Vagina (tissue), 2 donors: Measurements from ENCODE around the gene ANGPTL8. TPM values are rescaled to one million over a fixed set of nuclear protein-coding genes. Genes with fewer than 3 reads are reported as not detected.

Source experiments
- DNase-seq, 2 donors: peaks; one replicate each; pipeline ENCODE4 v3.0.0-alpha.2; 2017; ENCODE audit errors: extremely low spot score in 2 of 2
- H3K27ac ChIP-seq: fragments of 200-600 bp; sonication (generic); one replicate; pipeline ENCODE4 v1.5.1; 2019
- H3K27me3 ChIP-seq: fragments of 200-600 bp; sonication (generic); one replicate; pipeline ENCODE4 v1.5.1; 2019
- H3K36me3 ChIP-seq, 2 donors: fragments of 200-600 bp; sonication (generic); one replicate each; pipeline ENCODE4 v1.5.1; 2017 to 2019
- H3K4me1 ChIP-seq: fragments of 200-600 bp; sonication (generic); one replicate; pipeline ENCODE4 v1.5.1; 2019
- H3K4me3 ChIP-seq, 2 donors: fragments of 200-600 bp; sonication (generic); 1 replicate in 1 of 2; 2 replicates in 1 of 2; pipeline ENCODE4 v1.5.1; 2016 to 2019
- H3K9me3 ChIP-seq: fragments of 200-600 bp; sonication (generic); one replicate; pipeline ENCODE4 v1.5.1; 2019
- POLR2A ChIP-seq, 2 donors: fragments of 450-650 bp; IDR thresholded peaks; one replicate each; pipeline ENCODE4 v1.6.1; 2017; ENCODE audit warnings: antibody characterized with exemption in 2 of 2, mild to moderate bottlenecking in 2 of 2, moderate library complexity in 2 of 2
- POLR2AphosphoS5 ChIP-seq, 2 donors: sonication (generic); formaldehyde crosslinking; IDR thresholded peaks; one replicate each; pipeline ENCODE4 v1.9.0; 2017; ENCODE audit warnings: antibody characterized with exemption in 2 of 2, mild to moderate bottlenecking in 2 of 2, low read depth in 1 of 2; ENCODE audit not compliant: insufficient read depth in 1 of 2
- intact Hi-C: fragments of 100-400 bp; cut with DNase I; formaldehyde crosslinking; loops from one replicate; pipeline ENCODE4 v1.15.1; 2023
- total RNA-seq: library from RNA; depleted of rRNA; stranded (reverse); fragments of >200 nt; gene quantifications from one replicate; pipeline ENCODE4 v1.2.3, GENCODE V29; 2016
- TF ChIP-seq, protein P1 (sequence below), 3 experiments: fragments of 450-650 bp in 2 of 3; fragments of 200-600 bp in 1 of 3; sonication (generic) in 1 of 3; IDR thresholded peaks; one replicate each; pipeline ENCODE4 v1.5.1; 2017 to 2019; ENCODE audit warnings: antibody characterized with exemption in 3 of 3, mild to moderate bottlenecking in 2 of 3, moderate library complexity in 2 of 3

ANGPTL8 gene, protein sequence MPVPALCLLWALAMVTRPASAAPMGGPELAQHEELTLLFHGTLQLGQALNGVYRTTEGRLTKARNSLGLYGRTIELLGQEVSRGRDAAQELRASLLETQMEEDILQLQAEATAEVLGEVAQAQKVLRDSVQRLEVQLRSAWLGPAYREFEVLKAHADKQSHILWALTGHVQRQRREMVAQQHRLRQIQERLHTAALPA
- not detected for total RNA-seq

DNA sequence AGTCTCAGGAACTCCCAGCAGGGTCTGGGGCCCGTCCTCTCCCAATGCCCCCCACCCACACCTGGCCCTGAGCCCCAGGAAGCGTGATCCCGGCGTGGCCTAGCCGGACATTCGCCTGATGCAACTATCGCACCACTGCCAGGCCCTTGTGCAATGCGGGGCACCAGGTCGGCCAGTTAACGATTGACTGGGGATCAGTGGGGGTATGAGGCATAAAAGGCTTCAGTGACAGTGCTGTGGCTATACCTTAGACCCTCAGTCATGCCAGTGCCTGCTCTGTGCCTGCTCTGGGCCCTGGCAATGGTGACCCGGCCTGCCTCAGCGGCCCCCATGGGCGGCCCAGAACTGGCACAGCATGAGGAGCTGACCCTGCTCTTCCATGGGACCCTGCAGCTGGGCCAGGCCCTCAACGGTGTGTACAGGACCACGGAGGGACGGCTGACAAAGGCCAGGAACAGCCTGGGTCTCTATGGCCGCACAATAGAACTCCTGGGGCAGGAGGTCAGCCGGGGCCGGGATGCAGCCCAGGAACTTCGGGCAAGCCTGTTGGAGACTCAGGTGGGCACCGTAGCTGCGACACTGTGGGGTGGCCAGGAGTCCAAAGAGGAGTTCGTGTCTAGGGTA is at the start of gene ANGPTL8:
Gene ANGPTL8, plus strand, starts transcription at position 243 of the 624 bp plus-strand sequence. Its CDS starts 19 bp downstream, at position 262.
- no peaks in the 10 kb centered on the region for H3K27me3 ChIP-seq
- intact Hi-C loops, result no loop called here
- no peak for TF ChIP-seq POLR2A (IDR thresholded peaks at IDR 0.05)
- TF ChIP-seq POLR2AphosphoS5 (IDR thresholded peaks at IDR 0.05; ENCODE audit: insufficient read depth in 1 of 2, low read depth in 1 of 2), result no peak
- TF ChIP-seq, protein P1, sequence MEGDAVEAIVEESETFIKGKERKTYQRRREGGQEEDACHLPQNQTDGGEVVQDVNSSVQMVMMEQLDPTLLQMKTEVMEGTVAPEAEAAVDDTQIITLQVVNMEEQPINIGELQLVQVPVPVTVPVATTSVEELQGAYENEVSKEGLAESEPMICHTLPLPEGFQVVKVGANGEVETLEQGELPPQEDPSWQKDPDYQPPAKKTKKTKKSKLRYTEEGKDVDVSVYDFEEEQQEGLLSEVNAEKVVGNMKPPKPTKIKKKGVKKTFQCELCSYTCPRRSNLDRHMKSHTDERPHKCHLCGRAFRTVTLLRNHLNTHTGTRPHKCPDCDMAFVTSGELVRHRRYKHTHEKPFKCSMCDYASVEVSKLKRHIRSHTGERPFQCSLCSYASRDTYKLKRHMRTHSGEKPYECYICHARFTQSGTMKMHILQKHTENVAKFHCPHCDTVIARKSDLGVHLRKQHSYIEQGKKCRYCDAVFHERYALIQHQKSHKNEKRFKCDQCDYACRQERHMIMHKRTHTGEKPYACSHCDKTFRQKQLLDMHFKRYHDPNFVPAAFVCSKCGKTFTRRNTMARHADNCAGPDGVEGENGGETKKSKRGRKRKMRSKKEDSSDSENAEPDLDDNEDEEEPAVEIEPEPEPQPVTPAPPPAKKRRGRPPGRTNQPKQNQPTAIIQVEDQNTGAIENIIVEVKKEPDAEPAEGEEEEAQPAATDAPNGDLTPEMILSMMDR (IDR thresholded peaks at IDR 0.05), result no peak
- DNase-seq, result no peak
- no peak within 1 kb of the TSS for H3K4me3 ChIP-seq
- peaks cover 0 to 23% of the 10 kb centered on the region in 2 donors for H3K36me3 ChIP-seq
- no peak within 1 kb of the TSS for H3K27ac ChIP-seq
- H3K4me1 ChIP-seq, result peaks cover 5% of the 10 kb centered on the region
- H3K9me3 ChIP-seq, result peaks cover 3% of the 10 kb centered on the region

DNA sequence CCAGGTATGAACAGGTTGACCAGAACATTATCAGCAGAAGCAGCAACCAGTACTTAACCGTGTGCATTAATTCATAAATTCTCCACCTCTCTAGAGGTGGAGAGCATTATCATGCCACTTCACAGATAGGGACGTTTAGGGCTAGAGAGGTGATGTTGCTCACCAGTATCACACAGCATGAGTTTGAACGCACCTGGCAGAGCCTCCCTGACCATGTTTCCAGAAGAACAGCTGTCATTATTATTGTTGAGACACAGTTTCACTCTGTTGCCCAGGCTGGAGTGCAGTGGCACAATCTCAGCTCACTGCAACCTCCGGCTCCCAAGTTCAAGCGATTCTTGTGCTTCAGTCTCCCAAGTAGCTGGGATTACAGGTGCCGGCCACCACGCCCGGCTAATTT is 48.9 kb upstream of the ANGPTL8 start:
- no peak for DNase-seq
- Histone ChIP-seq H3K9me3 (no peaks in the 10 kb centered on the region), H3K4me1 (peaks cover 79% of the 10 kb centered on the region), H3K36me3 (peaks cover 0 to 37% of the 10 kb centered on the region in 2 donors), H3K4me3 (peak overlapping the region in 1 of 2 donors; percentile 3), H3K27me3 (no peaks in the 10 kb centered on the region), H3K27ac (peak overlapping the region; percentile 91)
- intact Hi-C loops, result loop anchor here (5.0 kb wide), 1 partner anchor 33 kb away; the partner anchor contains the start of gene SPC24
- TF ChIP-seq POLR2AphosphoS5 (IDR thresholded peaks at IDR 0.05; ENCODE audit: insufficient read depth in 1 of 2, low read depth in 1 of 2) (no peak), POLR2A (IDR thresholded peaks at IDR 0.05) (no peak)
- TF ChIP-seq, protein P1 (IDR thresholded peaks at IDR 0.05), result no peak

DNA sequence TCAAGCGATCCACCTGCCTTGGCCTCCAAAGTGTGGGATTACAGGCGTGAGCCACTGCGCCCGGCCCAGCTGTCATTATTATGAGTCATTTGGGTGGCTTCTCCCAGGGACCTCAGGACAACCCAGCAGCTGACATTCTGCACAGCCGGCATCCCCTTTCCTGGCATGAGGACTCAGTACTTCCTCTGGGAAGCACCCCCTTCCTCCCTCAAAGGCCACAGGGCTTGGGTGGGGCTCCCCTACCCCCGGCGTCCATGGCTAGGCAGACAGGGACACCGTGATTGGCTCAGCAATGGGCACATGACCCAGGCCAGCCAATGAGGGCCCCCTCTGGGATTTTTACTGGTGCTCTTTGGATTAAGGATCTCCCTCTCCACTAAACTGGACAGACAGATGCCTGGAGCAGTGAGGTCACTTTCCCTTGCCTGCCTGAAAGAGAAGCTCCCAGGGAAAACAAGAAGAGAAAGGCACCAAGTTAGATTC is 48.1 kb upstream of the ANGPTL8 start:
- DNase-seq, result no peak

DNA sequence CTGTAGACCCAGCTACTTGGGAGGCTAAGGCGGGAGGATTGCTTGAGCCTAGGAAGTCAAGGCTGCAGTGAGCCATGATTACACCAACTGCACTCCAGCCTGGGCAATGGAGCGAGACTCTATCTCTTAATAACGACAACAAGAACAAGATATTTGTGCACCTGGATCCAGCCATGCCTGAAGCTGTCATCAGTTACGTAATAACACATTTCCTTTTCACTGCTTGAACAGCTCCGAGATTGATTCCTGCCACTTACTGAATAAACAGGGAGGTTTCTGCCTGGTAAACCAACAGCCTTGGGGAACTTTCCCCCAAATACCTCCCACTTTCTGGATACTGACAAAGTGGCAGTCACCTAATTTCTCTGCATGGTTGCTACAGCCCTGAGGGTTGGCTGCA is 47.5 kb upstream of the ANGPTL8 start:
- TF ChIP-seq, protein P1 (IDR thresholded peaks at IDR 0.05), result no peak
- TF ChIP-seq POLR2AphosphoS5 (IDR thresholded peaks at IDR 0.05; ENCODE audit: insufficient read depth in 1 of 2, low read depth in 1 of 2) (no peak), POLR2A (IDR thresholded peaks at IDR 0.05) (no peak)
- Histone ChIP-seq H3K9me3 (no peaks in the 10 kb centered on the region), H3K4me1 (peaks cover 77% of the 10 kb centered on the region), H3K4me3 (peak overlapping the region in 1 of 2 donors; percentile 18), H3K36me3 (peaks cover 0 to 32% of the 10 kb centered on the region in 2 donors), H3K27me3 (no peaks in the 10 kb centered on the region), H3K27ac (peak overlapping the region; percentile 91)
- DNase-seq, result no peak
- intact Hi-C loops, result loop anchor here (5.0 kb wide), 1 partner anchor 35 kb away; the partner anchor contains the start of gene SPC24

More for the DNA sequence above, 48.1 kb upstream of the ANGPTL8 start:
- peak overlapping the region; percentile 3 to 18 for H3K4me3 ChIP-seq
- peak overlapping the region; percentile 91 for H3K27ac ChIP-seq
- H3K4me1 ChIP-seq, result peaks cover 79% of the 10 kb centered on the region
- intact Hi-C loops, result loop anchor here (5.0 kb wide), 1 partner anchor 34 kb away; the partner anchor contains the start of gene SPC24
- peak in 1 of 2 donors; percentile 77 for TF ChIP-seq POLR2AphosphoS5 (IDR thresholded peaks at IDR 0.05; ENCODE audit: insufficient read depth in 1 of 2, low read depth in 1 of 2)
- TF ChIP-seq, protein P1 (IDR thresholded peaks at IDR 0.05), result no peak
- no peaks in the 10 kb centered on the region for H3K27me3 ChIP-seq
- H3K36me3 ChIP-seq, result peaks cover 0 to 32% of the 10 kb centered on the region in 2 donors
- H3K9me3 ChIP-seq, result no peaks in the 10 kb centered on the region
